OCI-LY3 (cell line): ENCODE data around the gene OR8B3.

Source experiments
- CTCF ChIP-seq: fragments of 200-600, 300-600 bp; sonication (generic); IDR thresholded peaks from 2 replicates; pipeline ENCODE4 v1.5.1; 2014; ENCODE audit warnings: antibody characterized with exemption, low read length, low read depth
- EZH2phosphoT487 ChIP-seq: fragments of 200-600 bp; shearing (Covaris generic); IDR thresholded peaks from 2 replicates; pipeline ENCODE4 v1.6.1; 2018; ENCODE audit warnings: antibody characterized with exemption, mixed run types, low read depth

DNA sequence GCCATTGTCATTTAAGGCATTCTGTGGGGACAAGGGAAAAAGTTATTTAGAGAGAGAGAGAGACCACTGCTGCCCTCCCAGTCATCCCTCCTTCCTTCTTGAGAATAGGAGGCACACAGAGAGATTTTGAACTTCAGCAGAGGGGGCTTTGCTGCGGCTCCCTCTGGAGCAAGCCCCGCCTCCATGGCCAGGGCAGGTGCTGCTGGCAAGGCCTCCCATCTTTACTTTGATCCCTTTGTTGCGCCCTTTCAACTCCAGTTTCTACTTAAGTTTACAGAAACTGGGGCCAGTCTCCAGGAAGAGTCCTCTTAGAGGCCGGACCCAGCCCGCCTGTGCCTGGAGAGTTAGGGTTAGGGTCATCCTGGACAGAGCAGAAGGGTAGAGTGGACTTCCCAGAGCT, 42.3 kb upstream of the OR8B3 start:
- TF ChIP-seq CTCF: no peak
- TF ChIP-seq EZH2phosphoT487: no peak
